ACC112 (cell line): ENCODE measurements around the gene GATM.

Source experiments
- H2AFZ ChIP-seq: fragments of 200-600 bp; sonication (generic); one replicate; pipeline ENCODE4 v1.6.0; 2017; ENCODE audit warnings: antibody characterized with exemption, low read length; ENCODE audit not compliant: unreplicated experiment
- H3K27ac ChIP-seq: fragments of 200-600 bp; sonication (generic); 2 replicates; pipeline ENCODE4 v1.5.1; 2014; ENCODE audit warnings: low read depth, mild to moderate bottlenecking, antibody characterized with exemption, low read length, moderate library complexity
- H3K27me3 ChIP-seq: fragments of 200-600 bp; sonication (generic); 2 replicates; pipeline ENCODE4 v1.6.1; 2014; ENCODE audit warnings: mild to moderate bottlenecking, antibody characterized with exemption, low read length, moderate library complexity, mixed read lengths; ENCODE audit not compliant: insufficient read depth
- H3K36me3 ChIP-seq: fragments of 200-600 bp; sonication (generic); 2 replicates; pipeline ENCODE4 v1.6.1; 2016; ENCODE audit warnings: mild to moderate bottlenecking, antibody characterized with exemption, low read length, moderate library complexity, mixed read lengths; ENCODE audit not compliant: insufficient read depth
- H3K4me1 ChIP-seq: fragments of 200-600 bp; sonication (generic); one replicate; pipeline ENCODE4 v1.6.1; 2016; ENCODE audit warnings: low read length, mixed read lengths; ENCODE audit not compliant: insufficient read depth, unreplicated experiment, control insufficient read depth
- H3K4me3 ChIP-seq: fragments of 200-600 bp; sonication (generic); 2 replicates; pipeline ENCODE4 v1.5.1; 2014; ENCODE audit warnings: mild to moderate bottlenecking, low read depth, low read length
- H3K79me2 ChIP-seq: fragments of 200-600 bp; sonication (generic); one replicate; pipeline ENCODE4 v1.6.0; 2016; ENCODE audit warnings: low read length; ENCODE audit not compliant: control insufficient read depth, unreplicated experiment, insufficient read depth

GATM gene

GRCh38 chr15:45402162-45402954 is 24.0 kb upstream of the GATM start:
- Histone ChIP-seq H3K4me1 (peaks cover 14% of the 10 kb centered on the region), H3K79me2 (peaks cover 25% of the 10 kb centered on the region), H3K27ac (peak overlapping the region; percentile 34; the same call in 1 of the 2 replicates), H3K4me3 (peak overlapping the region; percentile 86), H3K27me3 (no peaks in the 10 kb centered on the region), H3K36me3 (peaks cover 12% of the 10 kb centered on the region), H2AFZ (peak overlapping the region; percentile 91)

- H3K4me1 ChIP-seq, result peaks cover 14% of the 10 kb centered on the region
- H3K36me3 ChIP-seq, result peaks cover 6% of the 10 kb centered on the region
- no peaks in the 10 kb centered on the region for H3K27me3 ChIP-seq
- H3K27ac ChIP-seq, result no peak overlapping the region
- peak overlapping the region; percentile 86 for H3K4me3 ChIP-seq
- peaks cover 25% of the 10 kb centered on the region for H3K79me2 ChIP-seq
- peak overlapping the region; percentile 88 for H2AFZ ChIP-seq
Measured at GRCh38 chr15:45401665-45402161, 23.4 kb upstream of the GATM start.

- Histone ChIP-seq H2AFZ (no peak overlapping the region), H3K27me3 (peaks cover 13% of the 10 kb centered on the region), H3K79me2 (peaks cover 21% of the 10 kb centered on the region), H3K4me3 (no peak overlapping the region), H3K4me1 (peaks cover 11% of the 10 kb centered on the region), H3K36me3 (no peaks in the 10 kb centered on the region), H3K27ac (no peak overlapping the region)
Measured at GRCh38 chr15:45399381-45400212, 21.3 kb upstream of the GATM start.

GRCh38 chr15:45397116-45397665 is 18.8 kb upstream of the GATM start:
- peaks cover 36% of the 10 kb centered on the region for H3K27me3 ChIP-seq
- no peak overlapping the region for H2AFZ ChIP-seq
- H3K4me3 ChIP-seq, result no peak overlapping the region
- peaks cover 4% of the 10 kb centered on the region for H3K4me1 ChIP-seq
- H3K36me3 ChIP-seq, result no peaks in the 10 kb centered on the region
- H3K27ac ChIP-seq, result no peak overlapping the region
- no peaks in the 10 kb centered on the region for H3K79me2 ChIP-seq

GRCh38 chr15:45395943-45396342 is 17.6 kb upstream of the GATM start:
- Histone ChIP-seq H3K36me3 (no peaks in the 10 kb centered on the region), H2AFZ (no peak overlapping the region), H3K27me3 (peaks cover 47% of the 10 kb centered on the region), H3K4me3 (no peak overlapping the region), H3K4me1 (peaks cover under 1% of the 10 kb centered on the region), H3K27ac (no peak overlapping the region), H3K79me2 (no peaks in the 10 kb centered on the region)

GRCh38 chr15:45394681-45395080 is 16.3 kb upstream of the GATM start:
- no peaks in the 10 kb centered on the region for H3K36me3 ChIP-seq
- no peaks in the 10 kb centered on the region for H3K4me1 ChIP-seq
- H3K79me2 ChIP-seq, result no peaks in the 10 kb centered on the region
- H3K27ac ChIP-seq, result no peak overlapping the region
- peaks cover 59% of the 10 kb centered on the region for H3K27me3 ChIP-seq
- no peak overlapping the region for H3K4me3 ChIP-seq
- no peak overlapping the region for H2AFZ ChIP-seq

- Histone ChIP-seq H3K4me3 (no peak overlapping the region), H3K79me2 (no peaks in the 10 kb centered on the region), H3K36me3 (no peaks in the 10 kb centered on the region), H3K27ac (no peak overlapping the region), H2AFZ (no peak overlapping the region), H3K4me1 (no peaks in the 10 kb centered on the region), H3K27me3 (peaks cover 68% of the 10 kb centered on the region)
Measured at GRCh38 chr15:45393851-45394250, 15.5 kb upstream of the GATM start.

- Histone ChIP-seq H2AFZ (no peak overlapping the region), H3K36me3 (no peaks in the 10 kb centered on the region), H3K79me2 (no peaks in the 10 kb centered on the region), H3K4me3 (no peak overlapping the region), H3K27me3 (peaks cover 81% of the 10 kb centered on the region), H3K4me1 (no peaks in the 10 kb centered on the region), H3K27ac (no peak overlapping the region)
Measured at GRCh38 chr15:45392584-45392855, 14.2 kb upstream of the GATM start.

GRCh38 chr15:45391746-45392583 is 13.6 kb upstream of the GATM start:
- Histone ChIP-seq H3K4me1 (no peaks in the 10 kb centered on the region), H3K36me3 (no peaks in the 10 kb centered on the region), H3K27me3 (peaks cover 86% of the 10 kb centered on the region), H3K4me3 (no peak overlapping the region), H3K27ac (no peak overlapping the region), H2AFZ (no peak overlapping the region), H3K79me2 (no peaks in the 10 kb centered on the region)

- Histone ChIP-seq H3K27ac (no peak overlapping the region), H3K79me2 (no peaks in the 10 kb centered on the region), H3K4me3 (no peak overlapping the region), H2AFZ (no peak overlapping the region), H3K4me1 (no peaks in the 10 kb centered on the region), H3K27me3 (peaks cover 95% of the 10 kb centered on the region), H3K36me3 (no peaks in the 10 kb centered on the region)
Measured at GRCh38 chr15:45389351-45389750, 11.0 kb upstream of the GATM start.
